ENCODE results near the gene CYP46A1.

The CYP46A1 gene

DNA sequence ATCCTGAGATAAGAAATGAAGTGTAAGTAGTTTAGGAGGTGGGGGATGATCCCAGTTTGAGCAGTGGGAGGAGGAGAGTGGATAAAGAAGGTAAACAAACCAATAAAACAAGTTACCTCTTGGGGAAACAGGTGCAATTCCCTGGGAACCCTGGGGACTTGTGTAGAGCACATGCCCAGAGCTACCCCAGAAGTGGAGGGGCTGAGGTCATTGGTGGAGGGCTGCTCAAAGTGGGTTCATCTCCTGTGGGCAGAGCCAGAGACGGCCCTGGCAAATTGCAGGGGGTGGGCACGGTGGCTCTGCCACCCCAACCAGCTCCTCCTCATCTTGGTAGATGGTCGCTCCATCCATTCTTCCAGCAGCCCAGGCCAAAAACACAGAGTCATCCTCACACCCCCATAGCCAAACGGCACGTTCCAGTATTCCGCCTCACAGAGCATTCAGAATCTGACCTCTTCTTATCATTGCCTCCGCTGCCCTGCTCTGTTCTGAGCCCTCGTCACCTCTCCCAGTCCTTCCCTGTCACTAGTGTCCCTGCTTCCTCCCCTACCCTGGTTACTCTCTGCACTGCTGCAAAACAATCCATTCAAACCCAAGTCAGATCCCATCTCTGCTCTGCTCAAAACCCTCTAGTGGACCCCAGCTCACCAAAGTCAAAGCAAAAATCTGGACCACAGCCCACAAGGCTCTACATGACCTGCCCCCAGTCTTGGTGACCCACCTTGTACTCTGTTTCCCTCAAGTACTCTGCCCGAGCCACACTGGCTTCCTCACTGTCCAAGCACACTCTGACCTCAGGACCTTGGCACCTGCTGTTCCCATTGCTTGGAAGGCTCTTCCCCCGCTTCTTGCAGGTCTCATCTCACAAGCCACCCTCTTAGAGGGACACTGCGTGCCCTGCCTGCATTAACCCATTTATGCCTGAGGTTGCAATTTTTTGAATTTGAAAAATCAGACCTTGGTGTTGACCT lies 5.5 kb downstream of the CYP46A1 start:
- DNase-seq (ENCODE audit: low spot score): no peak

DNA sequence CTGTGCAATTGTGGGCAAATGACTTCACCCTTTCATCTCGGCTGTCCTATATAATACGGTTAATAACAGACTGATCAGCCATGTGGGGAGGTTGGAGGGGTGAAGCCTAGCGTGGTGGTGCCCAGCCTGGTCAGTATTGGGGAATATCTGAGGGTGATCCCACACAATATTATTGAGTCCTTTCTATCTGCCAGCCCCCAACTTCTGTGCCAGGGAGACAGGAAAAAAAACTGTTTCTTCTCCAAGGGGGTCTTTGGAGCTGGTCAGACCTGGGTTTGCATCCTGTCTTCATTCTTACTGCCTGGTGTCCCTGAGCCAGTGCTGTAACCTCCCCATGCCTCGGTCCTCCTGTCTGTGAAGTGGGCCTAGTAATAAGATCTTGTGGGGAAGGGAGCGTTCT lies 6.5 kb downstream of the CYP46A1 start:
- DNase-seq (ENCODE audit: low spot score): no peak

DNA sequence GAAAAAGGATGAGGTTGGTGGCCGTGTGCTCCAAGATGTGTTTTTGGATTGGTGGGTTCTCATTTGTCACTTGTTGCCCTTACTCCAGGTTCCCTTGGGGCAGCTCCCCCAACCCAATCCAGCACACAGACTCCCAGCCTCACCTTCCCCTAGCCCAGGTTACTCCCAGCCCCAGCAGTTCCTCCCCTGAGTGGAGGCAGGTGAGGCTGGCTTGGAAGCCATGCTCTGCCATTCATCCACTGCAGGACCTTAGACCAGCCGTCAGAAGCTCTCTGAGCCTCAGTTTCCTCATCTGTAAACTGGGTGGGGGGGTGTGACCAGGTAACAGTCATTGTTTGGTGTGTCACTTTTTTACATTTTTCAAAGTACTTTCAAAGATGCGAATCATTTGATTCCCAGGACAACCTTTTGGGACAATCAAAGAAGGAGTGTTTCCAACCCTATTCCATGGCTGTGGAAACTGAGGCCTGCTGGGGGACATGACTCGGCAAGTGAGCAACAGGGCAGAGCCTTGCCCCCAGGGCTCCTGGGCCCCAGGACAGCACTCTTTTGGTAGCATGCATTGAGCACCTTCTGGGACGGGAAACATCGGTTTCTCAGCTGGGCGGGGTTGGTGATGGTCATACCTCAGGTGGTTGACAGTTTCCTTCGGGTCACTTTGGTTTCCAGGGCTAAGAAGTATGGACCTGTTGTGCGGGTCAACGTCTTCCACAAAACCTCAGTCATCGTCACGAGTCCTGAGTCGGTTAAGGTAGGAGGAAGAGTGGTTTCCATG lies 7.2 kb downstream of the CYP46A1 start:
- no peak for DNase-seq (ENCODE audit: low spot score)

DNA sequence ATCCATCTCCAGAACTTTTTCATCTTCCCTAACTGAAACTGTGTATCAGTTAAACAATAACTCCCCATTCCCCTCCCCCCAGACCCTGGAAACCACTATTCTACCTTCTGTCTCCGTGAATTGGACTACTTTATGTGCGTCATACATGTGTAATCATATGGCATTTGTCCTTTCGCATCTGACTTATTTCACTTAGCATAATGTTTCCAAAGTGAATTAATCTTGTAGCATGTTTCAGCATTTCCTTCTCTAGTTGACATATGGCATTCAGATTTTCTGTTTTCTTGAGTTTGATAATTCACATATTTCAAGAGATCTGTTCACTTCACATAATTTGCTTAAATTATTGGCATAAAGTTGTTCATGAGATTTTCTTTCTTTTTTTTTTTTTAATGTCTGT lies 9.8 kb downstream of the CYP46A1 start:
- DNase-seq (ENCODE audit: low spot score): no peak

DNA sequence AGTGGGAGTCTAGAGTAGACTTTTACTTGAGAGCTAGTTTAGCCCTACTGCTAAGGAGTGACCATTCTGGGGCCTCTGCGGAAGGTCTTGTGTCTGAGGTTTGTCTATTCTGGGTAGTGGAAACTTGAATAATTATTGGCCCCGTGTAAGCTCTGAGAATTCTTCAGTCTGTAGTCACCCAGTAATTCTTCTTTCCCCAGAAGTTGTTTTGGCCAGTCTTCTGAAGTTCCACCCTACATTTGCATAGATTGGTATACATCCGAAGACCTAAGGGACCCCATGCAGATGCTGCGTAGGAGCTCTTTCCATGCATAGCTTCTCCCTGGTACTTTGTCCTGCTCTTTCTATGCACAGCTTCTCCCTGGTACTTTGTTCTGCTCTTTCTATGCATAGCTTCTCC lies 12.8 kb downstream of the CYP46A1 start:
- DNase-seq (ENCODE audit: low spot score): no peak

DNA sequence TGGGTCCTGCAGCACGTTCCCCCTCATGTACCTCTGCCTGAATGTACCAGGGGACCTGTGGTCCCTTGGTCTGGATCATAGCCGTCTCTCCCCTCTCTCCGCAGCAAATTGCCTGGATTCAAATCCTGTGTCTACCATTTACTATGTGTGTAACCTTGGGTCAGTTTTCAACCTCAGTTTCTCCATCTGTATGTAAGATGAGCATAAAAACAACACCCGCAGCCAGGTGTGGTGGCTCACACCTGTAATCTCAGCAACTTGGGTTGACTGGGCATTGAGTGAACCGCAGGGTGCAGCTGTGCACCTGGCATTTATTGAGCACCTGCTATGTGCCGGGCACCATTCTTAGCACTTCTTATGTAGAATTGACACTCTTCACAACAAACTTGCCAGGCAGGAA lies 14.1 kb downstream of the CYP46A1 start:
- no peak for DNase-seq (ENCODE audit: low spot score)

DNA sequence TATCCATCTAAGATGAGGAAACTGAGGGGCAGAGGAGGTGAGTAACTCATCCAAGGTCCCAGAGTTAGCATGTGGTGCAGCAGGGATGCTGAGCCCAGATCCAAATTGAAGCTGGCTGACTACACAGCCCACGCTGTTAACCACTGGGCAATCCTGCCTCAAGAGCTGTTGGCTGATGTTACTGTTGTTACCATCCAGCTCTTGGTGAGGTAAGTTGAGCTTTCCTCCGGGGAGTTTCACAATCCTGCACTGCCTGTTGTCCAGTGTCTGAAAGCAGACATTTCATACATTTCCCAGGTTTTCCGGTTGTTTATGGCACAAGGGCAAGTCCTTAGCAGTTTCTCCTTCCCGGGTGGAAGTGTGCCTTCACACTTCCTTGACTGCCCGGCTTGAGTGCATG lies 14.5 kb downstream of the CYP46A1 start:
- no peak for DNase-seq (ENCODE audit: low spot score)

DNA sequence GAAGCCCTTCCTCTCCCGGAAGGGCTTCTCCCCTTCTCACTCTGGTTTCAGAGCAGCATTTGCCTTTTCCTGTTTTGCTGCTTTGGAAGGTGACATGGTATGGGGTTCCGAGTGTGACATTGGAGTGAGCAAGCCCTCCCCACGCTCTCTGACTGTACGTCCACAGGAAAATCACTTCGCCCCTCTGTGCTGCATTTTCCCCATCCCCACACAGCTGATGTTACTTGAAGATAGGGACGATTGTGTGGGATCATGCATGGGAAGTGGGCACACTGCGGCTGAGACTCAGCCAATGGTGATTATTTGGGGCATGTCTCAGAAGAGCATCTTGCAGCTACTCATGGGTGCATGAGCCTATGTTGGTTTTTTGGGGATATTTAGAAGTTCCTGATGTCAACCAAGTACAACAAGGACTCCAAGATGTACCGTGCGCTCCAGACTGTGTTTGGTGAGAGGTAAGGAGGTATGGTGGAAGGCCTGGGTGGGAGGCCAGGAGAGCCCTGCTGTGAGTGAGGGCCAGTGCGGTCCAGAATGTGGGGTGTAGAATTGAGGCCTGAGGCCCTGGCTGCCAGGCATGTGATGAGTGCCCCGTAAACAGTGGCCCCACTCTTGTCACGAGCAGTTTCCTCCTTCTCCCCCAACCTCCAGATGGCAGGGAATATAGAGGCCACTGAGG lies 15.1 kb downstream of the CYP46A1 start:
- DNase-seq (ENCODE audit: low spot score): no peak

DNA sequence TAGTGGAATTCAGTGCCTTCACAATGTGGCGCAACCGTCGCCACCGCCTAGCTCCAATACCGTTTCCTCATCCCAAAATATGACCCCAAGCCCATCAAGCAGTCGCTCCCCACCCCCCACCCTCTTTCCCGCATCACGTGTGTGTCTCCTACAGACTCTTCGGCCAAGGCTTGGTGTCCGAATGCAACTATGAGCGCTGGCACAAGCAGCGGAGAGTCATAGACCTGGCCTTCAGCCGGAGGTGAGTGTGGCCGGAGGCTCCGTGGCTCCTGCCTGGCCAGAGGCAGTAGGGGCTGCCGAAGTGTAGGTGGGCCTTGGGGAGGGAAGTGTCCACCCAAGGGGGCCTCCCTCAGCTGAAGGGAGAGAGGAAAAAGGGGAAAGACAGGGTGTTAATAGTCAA lies 15.8 kb downstream of the CYP46A1 start:
- no peak for DNase-seq (ENCODE audit: low spot score)

DNA sequence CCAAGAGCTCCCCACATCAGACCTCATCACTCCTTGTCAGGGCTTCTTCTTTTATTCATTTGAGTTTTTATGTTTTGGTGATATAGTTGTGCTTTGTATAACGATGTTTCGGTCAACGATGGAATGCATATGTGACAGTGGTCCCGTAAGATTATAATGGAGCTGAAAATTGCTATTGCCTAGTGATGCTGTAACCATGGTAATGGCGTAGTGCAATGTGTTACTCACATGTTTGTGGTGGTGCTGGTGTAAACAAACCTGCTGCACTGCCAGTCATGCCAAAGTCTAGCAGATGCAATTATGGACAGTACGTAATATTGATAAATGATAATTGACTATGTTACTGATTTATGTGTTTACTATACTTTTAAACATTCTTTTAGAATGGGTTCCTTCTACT lies 16.3 kb downstream of the CYP46A1 start:
- no peak for DNase-seq (ENCODE audit: low spot score)

DNA sequence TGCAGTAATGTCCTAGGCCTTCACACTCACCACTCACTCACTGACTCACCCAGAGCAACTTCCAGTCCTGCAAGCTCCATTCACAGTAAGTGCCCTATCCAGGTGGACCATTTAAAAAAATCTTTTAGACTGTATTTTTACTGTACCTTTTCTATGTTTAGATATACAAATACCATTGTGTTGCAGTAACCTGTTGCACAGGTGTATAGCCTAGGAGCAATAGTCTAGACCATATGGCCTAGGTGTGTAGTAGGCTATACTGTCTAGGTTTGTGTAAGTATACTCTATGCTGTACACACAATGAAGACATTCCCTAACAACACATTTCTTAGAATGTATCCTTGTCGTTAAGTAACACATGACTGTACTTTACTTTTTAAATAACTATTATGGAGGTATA lies 17.2 kb downstream of the CYP46A1 start:
- no peak for DNase-seq (ENCODE audit: low spot score)

DNA sequence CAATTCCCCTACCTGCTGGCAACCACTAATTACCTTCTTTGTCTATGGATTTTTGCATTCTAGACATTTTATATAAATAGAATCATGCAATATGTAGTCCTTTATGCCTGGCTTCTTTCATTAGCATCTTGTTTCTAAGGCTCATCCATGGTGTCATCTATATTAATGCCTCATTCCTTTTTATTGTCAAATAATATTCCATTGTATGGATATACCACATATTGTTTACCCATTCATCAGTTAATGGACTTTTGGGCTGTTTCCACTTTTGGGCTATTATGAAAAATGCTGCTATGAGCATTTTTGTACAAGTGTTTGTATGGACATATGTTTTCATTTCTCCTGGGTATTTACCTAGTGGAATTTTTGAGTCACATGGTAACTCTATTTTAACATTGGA lies 18.0 kb downstream of the CYP46A1 start:
- no peak for DNase-seq (ENCODE audit: low spot score)

DNA sequence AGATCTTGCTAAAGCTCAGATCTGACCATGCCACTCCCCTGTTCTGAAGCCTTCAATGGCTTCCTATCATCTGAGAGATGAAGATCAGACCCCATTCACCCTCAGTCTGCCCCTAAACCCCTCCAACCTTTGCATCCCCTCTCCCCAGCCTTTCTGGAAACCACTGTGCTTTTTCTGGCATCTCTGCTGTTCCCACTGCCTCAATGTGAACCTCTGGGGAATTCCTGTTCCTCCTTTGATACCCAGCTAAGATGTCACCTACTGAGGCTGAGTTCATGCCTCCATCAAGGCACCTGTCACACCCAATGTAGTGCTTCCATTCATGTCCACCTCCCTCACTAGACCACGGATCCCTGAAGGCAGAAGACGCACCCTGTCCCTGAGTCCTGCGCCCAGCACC lies 19.3 kb downstream of the CYP46A1 start:
- DNase-seq (ENCODE audit: low spot score): no peak

DNA sequence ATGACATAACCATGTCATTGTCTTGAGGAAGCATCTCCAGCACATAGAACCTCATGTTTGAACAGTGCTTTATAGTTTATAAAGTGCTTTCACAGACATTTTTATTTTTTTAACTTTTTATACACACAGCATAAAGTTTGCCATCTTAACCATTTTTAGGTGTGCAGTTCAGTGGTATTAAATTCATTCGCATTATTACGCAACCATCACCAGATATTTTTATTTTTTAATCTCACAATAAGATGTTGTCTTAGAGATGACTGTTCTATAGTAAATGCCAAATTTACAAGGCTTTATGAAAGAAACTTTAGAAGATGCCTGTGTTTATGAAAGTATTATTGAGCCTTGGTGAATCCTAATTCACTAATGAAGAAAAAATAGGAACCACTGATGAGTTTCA lies 19.9 kb downstream of the CYP46A1 start:
- DNase-seq (ENCODE audit: low spot score): no peak

DNA sequence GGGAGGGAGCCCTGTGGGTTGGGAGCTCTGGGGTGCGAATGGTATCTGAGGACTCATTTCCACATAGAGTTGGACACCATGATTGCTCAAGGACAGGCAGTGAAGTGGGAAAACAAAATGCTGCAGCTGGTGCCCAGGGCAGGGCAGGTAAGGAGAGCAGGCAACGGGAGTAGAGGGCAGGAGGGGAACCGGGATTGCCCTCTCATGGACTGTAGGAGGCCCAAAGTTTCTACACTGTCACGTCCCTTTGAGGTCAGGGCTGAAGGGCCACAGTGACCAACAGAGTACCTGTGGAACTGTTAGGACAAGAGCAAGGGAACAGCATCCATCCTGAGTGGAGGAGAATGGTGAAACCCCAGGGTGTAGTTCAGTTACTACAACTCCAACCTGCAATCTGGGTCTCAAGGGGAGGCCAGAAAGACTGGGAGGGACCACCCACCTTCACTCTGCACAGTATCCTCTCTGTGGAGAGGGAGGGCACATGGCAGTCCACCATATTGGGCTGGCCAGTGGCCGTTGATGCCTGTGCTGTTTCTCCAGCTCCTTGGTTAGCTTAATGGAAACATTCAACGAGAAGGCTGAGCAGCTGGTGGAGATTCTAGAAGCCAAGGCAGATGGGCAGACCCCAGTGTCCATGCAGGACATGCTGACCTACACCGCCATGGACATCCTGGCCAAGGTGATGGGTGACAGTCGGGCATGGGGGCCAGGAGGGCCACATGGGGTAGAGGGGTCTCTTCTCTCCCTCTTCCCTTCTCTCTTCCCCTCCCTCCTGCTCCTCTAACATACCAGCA lies 22.2 kb downstream of the CYP46A1 start:
- no peak for DNase-seq (ENCODE audit: low spot score)

DNA sequence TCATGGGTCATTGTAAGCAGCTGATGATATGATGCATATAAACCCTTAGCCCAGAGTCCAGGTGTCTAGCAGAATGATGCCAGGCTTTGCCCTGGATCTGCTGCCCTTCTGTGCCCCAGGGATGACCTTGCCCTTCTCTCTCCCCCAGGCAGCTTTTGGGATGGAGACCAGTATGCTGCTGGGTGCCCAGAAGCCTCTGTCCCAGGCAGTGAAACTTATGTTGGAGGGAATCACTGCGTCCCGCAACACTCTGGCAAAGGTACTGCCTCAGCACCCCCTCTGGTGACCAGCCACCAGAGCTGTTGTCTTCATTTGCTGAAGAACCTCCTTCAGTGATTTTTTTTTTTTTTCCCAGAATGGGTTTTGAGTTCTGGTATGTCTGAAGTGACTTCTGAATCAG lies 23.3 kb downstream of the CYP46A1 start:
- DNase-seq (ENCODE audit: low spot score): no peak

DNA sequence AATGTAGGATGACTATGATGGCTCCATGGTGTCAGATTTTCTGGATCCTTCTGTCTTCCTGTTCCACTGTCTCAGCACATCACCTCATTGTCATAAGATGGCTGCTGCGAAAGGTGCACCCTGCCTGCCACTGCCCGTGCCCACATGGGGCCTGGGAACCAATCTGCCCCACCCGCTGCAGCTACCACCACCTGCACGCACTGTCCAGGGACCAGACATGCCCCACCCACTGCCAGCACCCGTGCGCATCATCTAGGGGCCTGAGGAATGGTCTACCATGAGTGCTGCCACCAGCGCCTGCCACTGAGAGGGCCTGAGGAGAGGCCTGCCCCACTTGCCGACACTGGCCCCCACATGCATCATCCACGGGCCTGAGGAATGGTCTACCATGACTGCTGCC lies 23.8 kb downstream of the CYP46A1 start:
- DNase-seq (ENCODE audit: low spot score): no peak

DNA sequence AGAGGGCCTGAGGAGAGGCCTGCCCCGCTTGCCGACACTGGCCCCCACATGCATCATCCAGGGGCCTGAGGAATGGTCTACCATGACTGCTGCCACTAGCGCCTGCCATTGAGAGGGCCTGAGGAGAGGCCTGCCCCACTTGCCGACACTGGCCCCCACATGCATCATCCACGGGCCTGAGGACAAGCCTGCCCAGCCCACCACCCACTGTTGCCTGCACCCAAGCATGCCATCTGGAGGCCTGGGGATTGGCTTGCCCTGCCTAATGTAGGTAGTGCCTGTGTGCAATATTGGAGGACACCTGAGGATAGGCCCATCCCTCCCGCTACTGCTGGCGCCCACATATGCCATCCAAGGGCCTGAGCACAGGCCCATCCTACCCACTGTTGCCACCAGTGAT lies 24.4 kb downstream of the CYP46A1 start:
- no peak for DNase-seq (ENCODE audit: low spot score)

DNA sequence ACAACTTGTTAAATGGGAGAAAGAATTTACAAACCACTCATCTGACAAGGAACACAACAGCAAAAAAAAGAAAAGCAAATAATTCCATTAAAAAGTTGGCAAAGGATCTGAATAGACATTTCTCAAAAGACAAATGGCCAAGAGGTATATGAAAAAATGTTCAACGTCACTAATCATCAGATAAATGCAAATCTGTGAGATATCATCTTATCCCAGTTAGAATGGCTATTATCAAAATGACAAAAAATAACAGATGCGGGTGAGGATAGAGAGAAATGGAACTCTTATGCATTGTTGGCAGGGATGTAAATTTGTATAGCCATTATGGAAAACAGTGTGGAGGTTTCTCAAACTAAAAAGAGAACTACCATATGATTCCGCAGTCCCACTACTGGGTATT lies 29.9 kb downstream of the CYP46A1 start:
- DNase-seq (ENCODE audit: low spot score): no peak

DNA sequence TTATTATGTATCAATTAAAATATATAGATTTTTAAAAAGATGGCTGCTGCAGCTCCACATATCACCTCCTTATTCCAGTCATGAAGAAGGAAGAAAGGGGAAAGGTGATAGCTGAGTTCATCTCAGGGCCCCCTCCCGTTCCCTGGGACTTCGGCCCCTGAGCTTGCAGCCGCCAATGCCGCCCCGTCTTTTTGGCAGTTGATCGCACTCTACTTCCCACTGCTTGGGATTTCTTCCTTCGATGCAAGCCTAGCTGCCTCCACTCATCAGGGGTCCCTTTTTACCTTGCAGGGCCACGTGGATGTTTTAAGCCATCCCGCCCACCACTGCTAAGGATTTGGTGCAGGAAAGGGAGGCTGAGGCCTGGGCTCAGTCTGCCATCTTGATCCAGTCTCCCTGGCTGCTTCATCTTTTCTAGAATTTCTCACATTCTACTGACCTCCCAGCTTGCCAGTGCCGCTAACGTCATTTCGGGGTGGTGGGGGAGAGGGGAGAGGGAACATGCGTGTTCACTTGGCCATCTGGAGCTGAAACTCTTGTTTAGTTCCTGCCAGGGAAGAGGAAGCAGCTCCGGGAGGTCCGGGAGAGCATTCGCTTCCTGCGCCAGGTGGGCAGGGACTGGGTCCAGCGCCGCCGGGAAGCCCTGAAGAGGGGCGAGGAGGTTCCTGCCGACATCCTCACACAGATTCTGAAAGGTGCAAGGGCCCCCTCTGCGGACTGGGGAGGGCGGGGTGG lies 31.3 kb downstream of the CYP46A1 start:
- DNase-seq (ENCODE audit: low spot score): no peak
